C4-2B (cell line): ENCODE data around the gene PRR12.

Source experiments
- H3K27ac ChIP-seq: fragments of 450-650 bp; 2 replicates; pipeline ENCODE4 v1.5.1; 2017
- ZFX ChIP-seq: fragments of 450-650 bp; IDR thresholded peaks from 2 replicates; pipeline ENCODE4 v1.6.1; 2017
- TF ChIP-seq, protein P1 (sequence below): fragments of 450-650 bp; conservative IDR thresholded peaks from 2 replicates; pipeline ENCODE4 v1.5.1; 2017; ENCODE audit warnings: mild to moderate bottlenecking

Gene PRR12

GRCh38 chr19:49601482-49602038 lies 10.6 kb downstream of the PRR12 start:
- H3K27ac ChIP-seq = no peak overlapping the region
- no peak for TF ChIP-seq ZFX
- TF ChIP-seq, protein P1, sequence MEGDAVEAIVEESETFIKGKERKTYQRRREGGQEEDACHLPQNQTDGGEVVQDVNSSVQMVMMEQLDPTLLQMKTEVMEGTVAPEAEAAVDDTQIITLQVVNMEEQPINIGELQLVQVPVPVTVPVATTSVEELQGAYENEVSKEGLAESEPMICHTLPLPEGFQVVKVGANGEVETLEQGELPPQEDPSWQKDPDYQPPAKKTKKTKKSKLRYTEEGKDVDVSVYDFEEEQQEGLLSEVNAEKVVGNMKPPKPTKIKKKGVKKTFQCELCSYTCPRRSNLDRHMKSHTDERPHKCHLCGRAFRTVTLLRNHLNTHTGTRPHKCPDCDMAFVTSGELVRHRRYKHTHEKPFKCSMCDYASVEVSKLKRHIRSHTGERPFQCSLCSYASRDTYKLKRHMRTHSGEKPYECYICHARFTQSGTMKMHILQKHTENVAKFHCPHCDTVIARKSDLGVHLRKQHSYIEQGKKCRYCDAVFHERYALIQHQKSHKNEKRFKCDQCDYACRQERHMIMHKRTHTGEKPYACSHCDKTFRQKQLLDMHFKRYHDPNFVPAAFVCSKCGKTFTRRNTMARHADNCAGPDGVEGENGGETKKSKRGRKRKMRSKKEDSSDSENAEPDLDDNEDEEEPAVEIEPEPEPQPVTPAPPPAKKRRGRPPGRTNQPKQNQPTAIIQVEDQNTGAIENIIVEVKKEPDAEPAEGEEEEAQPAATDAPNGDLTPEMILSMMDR = no peak

- no peak overlapping the region for H3K27ac ChIP-seq
- TF ChIP-seq, protein P1 = no peak
- no peak for TF ChIP-seq ZFX
Measured at GRCh38 chr19:49602806-49603205, 11.8 kb downstream of the PRR12 start.

GRCh38 chr19:49605605-49606004 lies 14.6 kb downstream of the PRR12 start:
- peak overlapping the region; percentile 0; the same call in 1 of the 2 replicates for H3K27ac ChIP-seq
- TF ChIP-seq, protein P1 = no peak
- no peak for TF ChIP-seq ZFX

- H3K27ac ChIP-seq = no peak overlapping the region
- no peak for TF ChIP-seq ZFX
- TF ChIP-seq, protein P1 = no peak
Measured at GRCh38 chr19:49609499-49610092, 18.6 kb downstream of the PRR12 start.

DNA sequence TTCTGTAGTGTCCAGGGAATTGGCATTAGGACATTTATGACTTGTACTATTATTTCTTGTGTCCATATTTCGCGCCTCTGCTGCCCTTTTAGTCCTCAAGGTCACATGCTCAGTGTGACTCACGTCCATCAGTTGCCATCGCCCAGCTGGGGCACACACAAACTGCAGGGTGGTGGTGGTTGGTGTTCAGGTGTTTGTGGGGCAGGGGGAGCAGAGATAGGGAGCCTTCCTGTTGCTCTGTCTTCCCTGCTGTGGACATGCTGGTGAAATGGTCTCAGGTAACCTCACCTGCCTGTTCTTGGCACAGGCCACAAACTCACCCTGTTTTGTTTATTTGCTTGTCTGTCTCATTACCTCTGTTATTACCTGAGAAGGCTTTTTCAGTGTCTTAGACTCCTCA lies 22.4 kb downstream of the PRR12 start:
- TF ChIP-seq, protein P1 = no peak
- no peak for TF ChIP-seq ZFX
- H3K27ac ChIP-seq = peak overlapping the region; percentile 32

DNA sequence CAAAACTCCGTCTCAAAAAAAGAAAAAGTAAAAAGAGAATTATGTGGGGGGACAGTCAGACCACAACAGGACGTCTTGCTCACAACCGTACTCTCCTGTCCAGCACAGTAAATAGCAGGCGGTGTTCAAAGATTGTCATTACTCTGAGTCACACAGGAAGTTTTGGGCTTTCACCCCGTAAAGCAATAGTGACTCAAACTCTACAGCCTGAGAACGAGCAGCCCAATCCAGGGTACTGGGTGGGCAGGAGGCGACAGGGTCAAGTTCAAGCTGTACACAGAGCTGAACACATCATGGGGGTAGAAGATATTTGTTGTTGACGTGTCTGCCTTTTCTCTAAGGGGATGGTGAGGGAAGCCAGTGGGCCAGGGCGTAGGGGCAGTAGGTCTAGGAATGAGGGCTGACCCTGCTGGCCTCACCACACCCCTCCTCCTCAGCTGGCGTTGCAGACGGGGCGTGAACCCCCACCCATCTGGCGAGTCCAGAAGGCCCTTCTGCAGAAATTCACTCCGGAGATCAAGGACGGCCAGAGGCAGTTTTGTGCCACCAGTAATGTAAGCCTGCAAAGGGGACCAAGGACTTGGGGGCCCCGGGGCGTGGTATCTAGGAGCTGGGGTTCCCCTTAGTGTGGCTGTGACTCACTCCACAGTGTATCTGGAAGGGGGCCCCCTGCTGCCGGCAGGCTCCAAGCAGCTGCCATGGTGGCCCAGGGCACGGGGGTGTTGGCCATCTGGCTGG lies 23.3 kb downstream of the PRR12 start:
- TF ChIP-seq, protein P1 = no peak
- TF ChIP-seq ZFX = no peak
- peak overlapping the region; percentile 32 for H3K27ac ChIP-seq

GRCh38 chr19:49615861-49616260 lies 24.9 kb downstream of the PRR12 start:
- no peak overlapping the region for H3K27ac ChIP-seq
- TF ChIP-seq, protein P1 = no peak
- no peak for TF ChIP-seq ZFX
